Measurements from ENCODE around the gene ADAM33.

The ADAM33 gene

DNA sequence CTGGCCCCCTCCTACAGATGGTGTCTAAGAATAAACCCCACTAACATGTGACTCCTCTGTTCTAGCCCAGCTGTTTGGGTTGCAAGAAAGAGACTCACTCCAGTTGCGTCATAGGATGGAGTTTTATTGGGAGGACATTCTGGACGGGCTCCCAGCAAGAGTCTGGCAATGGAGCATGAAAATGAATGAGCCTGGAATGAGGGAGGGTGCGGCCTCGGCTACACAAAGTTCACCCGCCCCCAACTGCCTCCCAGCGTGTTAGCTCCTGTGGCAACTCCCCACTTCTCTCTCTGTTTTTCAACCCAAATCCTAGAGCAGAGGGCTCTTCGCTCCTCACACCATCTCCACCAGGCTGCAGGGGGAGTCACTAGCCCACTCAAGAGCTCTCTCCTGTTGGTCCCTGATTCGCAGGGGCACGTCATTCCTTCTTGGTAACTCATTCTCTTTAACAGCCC lies 5.1 kb upstream of the ADAM33 start:
- DNase-seq (ENCODE audit: low read depth in 2 of 2) = no peak

DNA sequence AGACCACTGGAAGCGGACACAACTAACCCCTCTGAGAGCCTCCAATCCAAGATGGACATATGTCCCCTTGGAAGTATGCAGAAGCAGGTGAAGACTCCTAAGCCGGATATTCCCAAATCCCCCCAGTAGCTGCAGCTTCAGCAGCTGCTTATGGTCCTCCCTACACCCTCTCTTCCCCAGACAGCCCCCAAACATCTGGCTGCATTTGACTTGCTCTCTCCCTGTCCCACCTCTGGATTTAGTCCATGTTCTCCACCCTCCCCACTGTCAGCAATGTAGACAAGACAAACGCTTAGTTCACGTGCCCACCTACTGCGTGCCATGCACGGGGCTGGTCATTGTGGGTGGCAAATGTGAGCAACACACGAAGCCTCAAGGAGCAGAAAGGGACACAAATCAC lies 4.6 kb upstream of the ADAM33 start:
- no peak for DNase-seq (ENCODE audit: low read depth in 2 of 2)

DNA sequence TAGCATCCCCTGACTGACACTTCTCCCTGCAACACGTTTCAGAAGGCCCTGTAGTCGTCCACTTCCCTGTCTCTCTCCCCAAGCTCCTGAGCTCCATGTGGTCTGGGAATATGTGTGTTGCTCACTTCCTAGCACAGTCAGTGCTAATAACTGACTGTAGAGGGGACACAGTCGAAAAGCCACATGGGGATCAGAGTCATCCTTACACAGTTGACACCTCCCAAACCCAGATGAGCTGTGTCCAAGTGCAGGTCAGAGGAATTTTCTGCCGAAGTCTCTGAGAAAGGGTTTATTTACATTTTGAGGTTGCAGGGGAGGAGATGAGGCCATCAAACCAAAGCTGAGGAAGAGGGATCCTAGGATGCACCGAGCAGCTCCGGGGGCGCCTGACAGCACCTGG lies 3.5 kb upstream of the ADAM33 start:
- no peak for DNase-seq (ENCODE audit: low read depth in 2 of 2)

DNA sequence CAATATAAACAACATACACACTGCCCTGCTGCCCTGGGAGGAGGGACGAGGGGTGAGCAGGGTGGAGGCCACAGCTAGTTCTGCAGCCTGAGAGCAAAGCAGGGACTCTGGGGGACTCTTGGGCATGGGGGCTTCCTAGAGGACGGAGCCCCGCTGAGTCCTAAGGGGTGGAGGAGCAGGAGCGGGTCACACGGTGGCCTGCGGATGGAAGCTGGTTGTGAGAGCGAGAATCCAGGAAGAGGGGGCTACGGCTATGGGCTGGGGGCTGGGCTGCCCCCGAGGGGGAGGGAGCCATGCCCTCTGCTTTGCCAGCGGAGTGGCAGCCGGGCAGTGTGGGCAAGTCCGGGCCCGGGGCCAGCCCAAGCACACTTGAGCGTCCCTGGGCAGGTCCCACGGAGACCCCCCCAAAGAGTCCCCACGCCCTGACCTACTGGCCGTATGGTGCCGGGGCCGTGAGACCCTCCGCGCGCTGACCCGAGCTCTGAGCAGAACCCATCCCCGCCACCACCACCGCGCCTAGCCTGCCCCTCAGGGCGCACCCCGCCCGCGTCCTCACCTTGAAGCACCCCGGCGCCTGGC lies 369 bp downstream of the ADAM33 start:
- no peak for DNase-seq (ENCODE audit: low read depth in 2 of 2)

DNA sequence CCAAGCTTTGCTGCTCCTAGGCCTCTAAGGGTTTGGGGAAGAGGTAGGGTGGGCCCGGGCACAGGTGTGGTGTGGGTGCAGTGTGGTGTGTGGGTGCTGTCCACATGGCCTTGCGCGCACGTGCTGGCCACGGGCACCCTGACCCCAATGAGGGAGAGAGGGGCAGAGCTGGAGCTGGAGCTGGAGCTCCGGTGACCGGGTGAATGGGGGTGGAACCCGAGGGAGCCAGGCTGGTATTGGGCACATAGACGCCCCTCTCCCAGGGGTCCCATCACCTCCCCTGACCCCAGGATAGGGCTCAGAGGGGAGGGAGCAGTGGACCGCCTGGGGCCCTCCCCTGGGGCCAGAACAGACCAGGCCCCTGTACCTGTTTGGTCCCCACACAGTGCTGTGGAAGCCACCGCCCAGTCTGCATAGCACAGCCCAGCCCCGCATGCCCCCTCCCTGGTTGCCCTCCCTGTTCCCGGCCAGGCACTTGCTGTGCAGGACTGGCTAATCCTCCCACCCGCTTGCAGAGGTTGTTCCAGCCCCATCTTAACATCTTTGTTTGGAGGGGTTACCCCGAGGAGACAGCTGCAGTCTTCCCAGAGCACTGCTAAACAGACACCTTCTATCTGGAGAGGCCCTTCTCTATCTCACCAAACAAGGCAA lies 984 bp downstream of the ADAM33 start:
- no peak for DNase-seq (ENCODE audit: low read depth in 2 of 2)

DNA sequence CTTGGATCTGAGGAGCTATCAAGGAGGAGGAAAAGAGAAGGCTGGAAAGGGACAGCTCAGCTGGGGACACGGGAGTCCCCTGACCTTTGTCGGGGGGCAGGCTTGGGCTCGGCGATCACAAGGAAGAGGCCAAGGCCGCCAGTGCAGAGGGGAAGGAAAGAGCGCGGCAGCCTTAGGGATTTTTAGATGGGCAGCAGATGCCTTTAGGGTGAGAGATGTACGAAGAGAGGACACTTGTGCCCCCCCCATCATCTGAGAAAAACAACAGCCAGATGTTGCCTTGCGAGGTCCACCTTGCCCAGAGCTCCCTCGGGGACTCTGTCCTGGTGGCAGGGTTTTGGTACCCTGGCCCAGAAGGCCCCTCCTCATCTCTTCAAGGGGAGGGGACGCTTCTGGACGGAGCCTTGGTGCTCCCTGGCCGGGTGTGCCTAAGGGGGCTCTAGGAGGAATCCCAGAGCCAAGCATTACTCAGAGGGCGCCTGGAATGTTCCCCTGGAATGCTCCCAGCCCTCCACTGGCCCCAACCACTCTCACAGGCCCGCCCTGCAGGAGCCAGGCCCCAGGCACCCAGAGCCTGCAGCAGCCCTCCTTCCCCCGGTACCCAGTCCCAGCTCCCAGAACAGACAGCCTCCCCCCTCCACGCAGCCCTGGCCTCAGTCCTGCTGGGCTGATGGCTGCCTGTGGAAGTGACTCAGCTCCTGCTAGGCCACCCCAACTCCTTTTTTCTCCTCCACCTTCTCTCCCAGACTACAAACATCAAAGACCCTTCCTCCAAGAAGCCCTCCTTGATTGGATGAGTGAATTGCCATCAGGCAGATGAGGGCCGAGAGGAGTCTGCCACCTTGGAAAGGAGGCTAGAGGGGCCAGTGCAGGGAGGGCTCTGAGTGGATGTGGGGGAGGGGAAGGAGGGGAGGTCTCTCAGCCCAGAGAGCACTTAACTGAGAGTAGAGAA lies 1.8 kb downstream of the ADAM33 start:
- DNase-seq (ENCODE audit: low read depth in 2 of 2) = no peak

DNA sequence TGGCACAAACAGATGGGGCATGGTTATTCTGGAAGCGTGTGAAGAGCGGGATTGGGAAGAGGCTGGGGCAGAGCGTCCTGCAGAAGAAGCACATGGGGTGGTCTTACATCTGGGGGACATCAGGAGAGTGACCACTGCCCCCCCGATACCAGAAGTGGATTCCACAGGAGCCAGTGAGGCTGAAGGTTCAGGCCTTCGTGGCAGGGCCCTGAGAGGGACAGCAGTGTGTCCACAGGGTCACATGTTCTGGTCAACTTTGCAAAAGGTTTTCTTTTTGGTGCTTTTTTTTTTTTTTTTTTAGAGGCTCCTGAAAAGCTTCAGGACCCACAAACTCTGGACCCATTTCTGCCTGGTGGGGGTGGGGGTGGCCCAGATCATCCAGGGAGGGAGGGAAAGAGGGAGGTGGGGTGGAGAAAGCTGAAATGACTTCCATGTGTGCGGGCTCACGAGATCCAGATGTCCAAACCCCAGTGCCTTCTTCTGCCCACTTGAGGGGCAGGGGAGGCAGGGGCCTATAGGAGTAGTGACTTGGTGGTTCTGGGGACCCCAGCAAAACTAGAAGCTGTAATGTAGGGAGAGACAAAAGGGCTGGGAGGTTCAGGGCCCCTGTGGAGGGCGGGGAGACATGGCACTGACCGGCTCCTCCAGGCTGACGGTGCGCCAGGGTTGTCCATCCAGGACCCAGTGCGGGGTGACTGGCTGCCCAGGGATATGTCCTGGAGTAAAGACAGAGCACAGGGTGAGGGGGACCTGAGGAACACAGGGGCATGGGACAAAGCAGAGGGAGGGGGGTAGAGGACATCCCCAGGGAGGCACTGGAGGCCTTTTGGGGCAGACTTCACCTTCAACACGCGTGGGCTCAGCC lies 2.7 kb downstream of the ADAM33 start:
- no peak for DNase-seq (ENCODE audit: low read depth in 2 of 2)

DNA sequence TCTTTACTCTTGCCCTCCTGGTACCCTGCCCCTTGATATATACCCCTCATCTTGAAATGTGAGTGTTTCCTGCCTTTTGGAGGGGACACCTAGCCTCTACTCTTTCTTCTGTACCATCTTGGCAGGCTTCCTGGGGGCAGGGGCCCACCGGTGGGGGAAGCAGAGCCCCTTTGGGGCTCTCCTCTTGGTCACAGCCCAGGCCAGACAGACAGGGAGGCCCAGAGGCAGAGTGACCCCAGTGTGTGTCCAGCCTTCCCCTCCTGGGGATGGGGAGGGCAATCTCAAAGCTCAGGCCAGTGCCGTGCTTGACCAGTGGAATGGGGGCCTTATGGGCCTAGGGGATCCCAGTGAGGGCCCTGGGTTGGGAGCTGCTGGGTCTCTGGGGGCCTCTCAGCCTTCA lies 3.6 kb downstream of the ADAM33 start:
- DNase-seq (ENCODE audit: low read depth in 2 of 2) = no peak

DNA sequence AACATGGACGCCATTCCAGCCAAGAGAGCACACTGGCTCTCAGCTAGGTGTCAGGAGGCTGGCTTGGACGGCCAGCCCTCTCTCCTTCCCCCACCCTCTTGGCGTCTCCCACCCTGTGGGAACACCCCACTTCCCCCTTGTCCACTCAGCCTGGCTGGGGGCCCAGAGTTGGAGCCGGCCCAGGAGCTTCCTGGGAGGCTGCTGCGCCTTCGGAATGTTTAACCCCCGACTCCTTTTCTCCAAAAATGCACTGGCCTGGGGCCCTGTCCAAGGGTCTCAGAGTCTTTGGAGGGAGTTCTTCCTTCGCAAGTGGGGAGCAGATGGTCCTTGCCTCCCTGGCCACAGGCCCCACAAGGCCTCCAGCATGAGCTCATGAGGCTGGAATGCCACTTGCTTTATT lies 4.1 kb downstream of the ADAM33 start:
- DNase-seq (ENCODE audit: low read depth in 2 of 2) = no peak

DNA sequence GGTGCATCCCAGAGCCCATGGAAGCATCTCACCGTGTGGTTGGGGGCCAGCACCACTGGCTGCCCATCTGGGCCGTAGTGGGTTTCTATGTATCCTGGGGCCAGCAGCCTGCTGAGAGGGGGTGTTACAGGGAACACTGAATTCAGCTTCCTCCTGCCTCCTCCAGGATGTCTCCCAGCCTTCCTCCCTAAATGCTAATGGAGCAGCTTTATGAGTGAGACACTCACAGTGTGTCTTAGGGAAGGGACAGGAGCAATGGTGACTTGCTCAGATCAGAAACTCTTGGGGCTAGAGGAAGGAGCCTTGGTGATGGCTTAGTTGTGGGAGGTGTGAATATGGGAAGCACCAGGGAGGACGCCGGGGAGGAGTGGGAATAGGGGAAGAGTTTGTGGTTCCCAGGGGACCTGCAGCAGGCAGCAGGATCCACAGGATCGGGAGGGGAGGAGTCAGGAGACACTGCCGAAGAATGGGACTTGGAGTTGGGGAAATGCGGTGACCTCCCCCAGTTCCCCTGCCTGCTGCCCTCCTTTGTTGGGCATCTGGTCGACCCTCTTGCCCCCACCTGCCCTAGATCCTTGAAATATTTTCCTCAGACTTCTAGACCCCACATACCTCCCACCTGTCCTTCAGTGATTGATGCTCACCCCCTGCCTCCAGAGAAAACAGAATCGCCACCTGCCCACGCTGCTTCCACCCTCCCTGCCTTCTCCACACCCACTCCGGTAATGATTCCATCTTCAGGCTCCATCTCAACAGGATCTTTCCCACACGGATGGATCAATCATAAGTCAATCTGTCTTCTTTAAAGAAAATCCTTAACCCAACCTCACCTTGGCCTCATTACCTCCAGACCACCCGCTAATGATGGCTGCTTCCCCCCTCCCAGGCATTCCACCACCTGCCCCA lies 6.6 kb downstream of the ADAM33 start:
- no peak for DNase-seq (ENCODE audit: low read depth in 2 of 2)

DNA sequence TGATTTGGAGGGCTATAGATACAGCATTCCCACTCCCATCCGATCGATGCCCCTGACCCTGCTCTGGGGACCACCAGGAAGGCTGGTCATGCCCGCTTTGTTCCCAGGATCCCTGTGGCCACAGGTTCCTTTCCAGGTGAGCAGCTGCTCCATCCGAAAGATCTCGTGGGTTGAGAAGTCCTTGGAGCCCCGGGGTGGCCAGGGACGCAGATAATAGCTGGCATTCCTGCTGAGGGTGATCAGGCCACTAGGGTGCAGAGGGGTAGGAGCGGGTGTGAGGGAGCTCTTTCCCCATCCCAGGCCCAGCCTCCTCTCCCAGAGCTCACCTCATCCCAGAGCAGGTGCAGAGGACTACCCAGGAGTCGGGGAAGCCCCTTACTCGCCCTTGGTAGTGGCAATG lies 7.4 kb downstream of the ADAM33 start:
- DNase-seq (ENCODE audit: low read depth in 2 of 2) = no peak

DNA sequence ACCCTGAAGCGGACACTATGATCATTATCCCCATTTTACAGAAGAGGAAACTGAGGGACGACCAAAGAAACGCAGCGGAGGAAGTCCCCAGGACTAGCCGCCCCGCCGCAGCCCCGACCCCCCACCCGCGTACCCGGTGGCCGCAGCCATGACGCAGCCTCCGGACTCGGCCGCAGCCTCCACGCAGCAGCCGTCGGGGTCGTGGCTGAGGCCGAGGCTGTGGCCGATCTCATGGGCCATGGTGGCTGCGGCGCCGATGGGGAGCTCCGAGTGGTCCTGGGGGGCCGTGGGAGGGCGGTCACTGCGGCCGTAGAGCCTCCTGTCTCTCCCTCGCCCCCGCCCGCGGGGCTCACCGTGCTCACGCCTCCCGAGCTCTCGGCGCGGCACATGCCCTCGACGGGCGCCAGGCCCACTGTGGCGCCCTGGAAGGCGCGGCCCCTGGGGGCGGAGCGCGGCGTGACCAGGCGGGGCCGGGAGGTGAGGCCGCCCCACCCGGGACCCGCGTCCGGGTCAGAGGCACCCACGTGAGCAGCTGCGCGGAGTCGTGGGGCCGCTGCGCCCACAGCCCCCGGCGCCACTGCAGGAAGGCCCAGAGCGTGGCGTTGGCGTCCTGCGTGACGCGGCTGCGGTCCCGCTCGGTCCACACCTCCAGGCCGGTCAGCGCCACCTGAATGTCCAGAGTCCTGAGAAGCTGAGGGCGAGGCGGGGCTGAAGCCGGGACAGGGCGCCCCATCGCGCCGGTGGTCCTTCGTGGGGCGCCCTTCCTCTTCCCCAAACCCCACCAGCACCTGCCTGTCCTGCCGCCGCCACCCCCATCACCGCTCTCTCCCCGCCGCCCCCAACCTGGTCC lies 8.4 kb downstream of the ADAM33 start:
- DNase-seq (ENCODE audit: low read depth in 2 of 2) = no peak

DNA sequence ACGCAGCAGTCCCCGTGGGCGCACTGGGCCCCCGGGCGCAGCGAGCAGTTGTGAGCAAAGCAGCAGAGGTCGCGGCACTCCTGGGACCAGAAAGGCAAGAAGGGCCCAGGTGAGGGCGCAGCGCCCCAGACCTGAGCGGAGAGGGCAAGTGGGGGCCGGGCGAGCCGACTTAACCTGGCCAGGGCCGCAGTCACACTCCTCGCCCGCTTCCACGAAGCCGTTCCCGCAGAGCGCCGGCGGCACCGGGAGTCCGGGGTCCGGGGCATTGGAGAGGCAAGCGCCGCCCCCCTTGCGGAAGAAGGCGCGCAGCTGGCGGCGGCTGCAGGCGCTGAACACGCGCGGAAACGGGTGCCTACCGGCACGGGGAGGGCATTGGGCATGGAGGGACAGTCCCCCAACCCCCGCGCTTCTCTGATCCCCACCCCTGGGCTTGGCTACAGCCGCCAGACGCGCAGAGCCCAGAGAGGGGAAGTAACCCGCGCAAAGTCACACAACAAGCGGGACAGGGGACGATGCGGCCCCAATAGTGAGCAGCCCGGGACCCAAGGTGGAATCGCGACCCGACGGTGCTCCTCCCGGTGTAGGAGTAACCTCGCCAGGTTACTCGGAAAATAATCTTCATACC lies 9.2 kb downstream of the ADAM33 start:
- DNase-seq (ENCODE audit: low read depth in 2 of 2) = no peak

DNA sequence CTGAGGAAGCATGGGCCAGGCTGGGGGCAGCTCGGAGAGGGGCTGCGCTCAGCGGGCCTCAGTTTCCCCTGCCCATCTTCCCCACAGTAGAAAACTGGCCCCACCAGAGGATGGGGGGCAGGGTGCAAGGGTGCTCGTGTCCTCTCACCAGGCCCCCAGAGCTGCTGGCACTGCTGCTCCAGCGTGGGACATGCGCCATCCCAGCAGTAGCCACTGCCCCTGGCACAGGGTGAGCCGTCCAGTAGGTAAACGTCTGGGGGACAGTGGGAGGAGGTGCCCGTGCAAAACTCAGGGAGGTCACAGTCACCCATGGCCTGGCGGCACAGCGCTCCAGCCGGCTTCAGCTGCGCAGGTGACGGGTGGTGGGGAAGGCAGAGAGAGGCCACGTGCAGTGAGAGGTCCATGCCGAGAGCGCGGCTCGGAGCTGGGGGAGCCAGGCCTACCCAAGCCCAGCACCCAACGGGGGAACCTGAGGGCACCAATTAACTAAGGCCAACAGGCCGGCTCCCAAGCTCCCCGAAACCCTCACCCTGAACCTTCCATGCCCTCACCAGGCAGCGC lies 9.7 kb downstream of the ADAM33 start:
- no peak for DNase-seq (ENCODE audit: low read depth in 2 of 2)

DNA sequence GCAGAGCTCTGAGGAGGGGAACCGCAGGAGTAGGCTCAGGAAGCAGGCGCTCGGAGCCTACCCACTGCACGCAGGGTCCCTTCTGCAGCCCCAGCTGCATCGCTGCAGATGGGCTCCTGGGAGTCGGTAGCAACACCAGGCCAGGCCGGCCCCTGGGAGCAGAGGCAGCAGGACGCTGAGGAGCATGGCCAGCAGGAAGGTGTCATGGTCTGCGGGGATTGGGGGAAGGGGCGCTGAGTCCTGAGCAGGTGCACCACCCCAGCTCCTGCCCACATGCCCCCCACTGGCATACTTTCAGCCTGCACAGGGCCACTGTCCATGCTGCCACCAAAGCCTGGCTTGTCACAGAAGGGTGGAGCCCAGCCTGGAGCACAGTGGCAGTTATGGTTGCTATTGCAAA lies 10.9 kb downstream of the ADAM33 start:
- DNase-seq (ENCODE audit: low read depth in 2 of 2) = no peak

DNA sequence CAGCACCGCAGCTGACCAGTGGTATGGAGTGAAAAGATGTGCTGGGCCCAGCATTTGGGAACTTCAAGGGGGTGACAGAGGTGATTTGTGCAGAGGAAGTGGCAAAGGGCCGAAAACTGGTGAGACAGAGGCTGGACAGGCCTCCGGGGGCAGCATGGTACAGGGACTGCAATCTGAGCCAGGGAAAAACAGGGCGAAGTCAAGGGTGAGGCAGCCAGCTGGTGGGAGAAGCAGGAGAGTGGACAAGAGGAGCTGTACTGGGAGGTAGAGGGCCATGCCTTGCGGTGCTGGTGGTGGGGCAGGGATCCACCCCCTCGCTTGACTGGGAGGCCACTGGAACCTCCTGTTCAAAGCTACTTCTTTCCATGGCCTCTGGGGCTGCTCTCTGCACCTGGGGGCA lies 11.3 kb downstream of the ADAM33 start:
- no peak for DNase-seq (ENCODE audit: low read depth in 2 of 2)

DNA sequence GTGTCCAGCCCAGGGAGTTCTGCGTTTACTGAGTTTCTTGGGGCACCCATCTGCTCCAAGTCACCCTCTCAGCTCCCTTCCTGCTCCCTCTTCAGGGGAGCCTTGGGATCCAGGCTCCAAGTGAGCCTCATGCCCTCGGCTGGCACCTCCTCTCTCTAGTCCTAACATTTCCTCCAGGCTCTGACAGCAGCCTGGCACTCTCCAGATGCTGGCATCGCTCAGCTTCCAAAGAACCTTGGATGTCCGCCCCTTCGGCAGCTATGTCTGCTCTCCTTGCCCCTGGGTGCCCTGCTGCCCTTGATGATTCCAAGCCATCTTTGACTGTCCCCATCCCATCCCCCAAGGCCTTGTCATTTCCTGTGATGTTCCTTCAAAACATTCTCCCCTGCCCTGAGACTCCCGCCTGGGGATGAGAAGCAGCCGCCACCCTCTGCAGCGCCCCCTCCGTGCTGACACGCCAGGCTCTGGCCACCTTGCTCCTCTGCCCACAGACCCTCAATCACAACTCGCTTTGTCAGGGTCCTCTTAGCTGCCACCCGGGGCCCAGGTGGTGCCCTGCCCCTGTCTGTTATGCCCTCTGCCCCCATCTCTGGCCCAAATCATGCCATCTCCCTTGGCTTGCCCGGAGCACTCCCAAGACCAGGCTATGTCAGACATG lies 12.0 kb downstream of the ADAM33 start:
- no peak for DNase-seq (ENCODE audit: low read depth in 2 of 2)

DNA sequence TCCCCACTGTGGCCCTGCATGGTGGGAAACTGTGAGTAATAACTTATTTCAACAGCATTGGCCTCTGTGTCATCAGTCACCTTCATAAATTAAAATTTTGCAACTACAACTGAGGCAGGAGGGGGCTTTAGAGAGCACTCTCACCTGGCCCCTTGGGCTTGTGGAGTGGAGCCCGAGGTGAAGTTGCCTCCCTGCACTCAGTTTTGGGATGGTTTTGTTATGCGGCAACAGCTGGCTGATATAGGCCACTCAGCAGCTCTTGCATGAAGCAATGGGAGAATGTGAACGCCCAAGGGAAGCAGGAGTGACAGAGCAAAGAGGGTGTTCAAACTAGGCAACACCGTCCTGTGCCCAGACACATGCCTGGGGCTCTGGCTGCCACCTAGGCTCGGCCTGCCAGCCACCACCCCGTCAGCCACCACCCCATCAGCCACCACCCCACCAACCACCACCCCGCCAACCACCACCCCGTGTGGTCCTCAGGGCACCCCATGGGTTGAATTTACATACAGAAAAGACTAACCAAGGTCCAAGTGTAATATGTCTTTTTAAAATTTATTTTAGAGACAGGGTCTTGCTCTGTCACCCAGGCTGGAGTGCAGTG lies 14.3 kb downstream of the ADAM33 start:
- no peak for DNase-seq (ENCODE audit: low read depth in 2 of 2)
